HEK293T (cell line): ENCODE data around the gene SCAMP4.

Experiments used
- CTCF ChIA-PET: fragments of 350-600 bp; formaldehyde crosslinking; extraction: SDS; loops from one replicate; lab custom pipeline; 2021; ENCODE audit warnings: antibody characterized with exemption, inconsistent platforms; lab: Yijun Ruan, JAX
- POLR2A ChIA-PET: fragments of 350-600 bp; formaldehyde crosslinking; extraction: SDS; loops from one replicate; lab custom pipeline; 2020; ENCODE audit warnings: antibody characterized with exemption, inconsistent platforms; lab: Yijun Ruan, JAX
- DNase-seq: peaks from one replicate; pipeline ENCODE4 v3.0.0; 2012; ENCODE audit warnings: mixed read lengths; ENCODE audit errors: extremely low spot score
- ARNT ChIP-seq: fragments of 450-650 bp; IDR thresholded peaks from 2 replicates; pipeline ENCODE4 v1.6.1; 2017; ENCODE audit warnings: mild to moderate bottlenecking
- BHLHE40 ChIP-seq: fragments of 450-650 bp; IDR thresholded peaks from 2 replicates; pipeline ENCODE4 v1.6.1; 2016; ENCODE audit warnings: mild to moderate bottlenecking, moderate library complexity, borderline replicate concordance
- CTBP1 ChIP-seq: fragments of 450-650 bp; IDR thresholded peaks from 2 replicates; pipeline ENCODE4 v1.6.1; 2016; ENCODE audit warnings: borderline replicate concordance
- ELF4 ChIP-seq: fragments of 450-650 bp; IDR thresholded peaks from 2 replicates; pipeline ENCODE4 v1.6.1; 2017; ENCODE audit warnings: antibody characterized with exemption
- FOXA1 ChIP-seq: fragments of 450-650 bp; IDR thresholded peaks from 2 replicates; pipeline ENCODE4 v1.6.1; 2016; ENCODE audit warnings: mild to moderate bottlenecking
- FOXK2 ChIP-seq: fragments of 450-650 bp; IDR thresholded peaks from 2 replicates; pipeline ENCODE4 v1.6.1; 2016; ENCODE audit warnings: mild to moderate bottlenecking
- FOXM1 ChIP-seq: fragments of 450-650 bp; IDR thresholded peaks from 2 replicates; pipeline ENCODE4 v1.6.1; 2017; ENCODE audit warnings: mild to moderate bottlenecking, borderline replicate concordance
- HDGF ChIP-seq: fragments of 450-650 bp; IDR thresholded peaks from 2 replicates; pipeline ENCODE4 v1.6.1; 2017; ENCODE audit warnings: antibody characterized with exemption, borderline replicate concordance
- L3MBTL2 ChIP-seq: fragments of 450-650 bp; conservative IDR thresholded peaks from 2 replicates; pipeline ENCODE4 v1.6.1; 2016; ENCODE audit warnings: mild to moderate bottlenecking
- LEF1 ChIP-seq: fragments of 450-650 bp; IDR thresholded peaks from 2 replicates; pipeline ENCODE4 v1.6.1; 2017; ENCODE audit warnings: mild to moderate bottlenecking, borderline replicate concordance
- NFRKB ChIP-seq: fragments of 450-650 bp; IDR thresholded peaks from 2 replicates; pipeline ENCODE4 v1.6.1; 2016; ENCODE audit warnings: mild to moderate bottlenecking, moderate library complexity
- PKNOX1 ChIP-seq: fragments of 450-650 bp; IDR thresholded peaks from 2 replicates; pipeline ENCODE4 v1.6.1; 2016
- SP1 ChIP-seq: fragments of 450-650 bp; IDR thresholded peaks from 2 replicates; pipeline ENCODE4 v1.6.1; 2017
- SUZ12 ChIP-seq: fragments of 450-650 bp; IDR thresholded peaks from 2 replicates; pipeline ENCODE4 v1.6.1; 2016; ENCODE audit warnings: mild to moderate bottlenecking
- TARDBP ChIP-seq: fragments of 450-650 bp; IDR thresholded peaks from 2 replicates; pipeline ENCODE4 v1.6.1; 2016
- ZNF384 ChIP-seq: fragments of 450-650 bp; IDR thresholded peaks from 2 replicates; pipeline ENCODE4 v1.6.1; 2016

SCAMP4 gene

DNA sequence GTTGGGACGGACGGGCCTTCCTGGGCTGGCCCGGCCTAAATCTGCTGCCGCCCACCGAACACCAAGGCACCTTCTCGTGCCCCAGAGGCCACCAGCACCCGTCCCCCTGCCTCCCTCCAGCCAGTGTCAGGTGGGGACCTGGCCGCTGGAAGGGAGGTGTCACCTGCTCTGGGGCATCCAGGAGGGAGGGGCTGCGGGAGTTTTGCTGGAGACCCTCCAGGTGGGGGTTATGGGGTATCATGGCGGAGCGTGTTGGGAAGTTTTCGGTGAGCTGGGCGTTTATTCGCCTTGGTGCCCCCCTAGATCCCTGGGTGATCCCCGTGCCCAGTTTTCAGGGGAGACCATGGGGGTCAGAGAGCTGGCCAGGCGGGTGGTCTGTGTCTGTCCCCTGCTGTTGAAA is 45.4 kb downstream of the SCAMP4 start:
- DNase-seq: no peak
- POLR2A ChIA-PET: no interaction called here
- CTCF ChIA-PET: no interaction called here
- TF ChIP-seq LEF1 (no peak), L3MBTL2 (no peak), FOXM1 (no peak), PKNOX1 (no peak), BHLHE40 (no peak), TARDBP (no peak), FOXA1 (no peak), SUZ12 (no peak), FOXK2 (no peak), ELF4 (no peak), NFRKB (no peak), SP1 (no peak), HDGF (no peak), CTBP1 (no peak), ARNT (no peak), ZNF384 (no peak)

DNA sequence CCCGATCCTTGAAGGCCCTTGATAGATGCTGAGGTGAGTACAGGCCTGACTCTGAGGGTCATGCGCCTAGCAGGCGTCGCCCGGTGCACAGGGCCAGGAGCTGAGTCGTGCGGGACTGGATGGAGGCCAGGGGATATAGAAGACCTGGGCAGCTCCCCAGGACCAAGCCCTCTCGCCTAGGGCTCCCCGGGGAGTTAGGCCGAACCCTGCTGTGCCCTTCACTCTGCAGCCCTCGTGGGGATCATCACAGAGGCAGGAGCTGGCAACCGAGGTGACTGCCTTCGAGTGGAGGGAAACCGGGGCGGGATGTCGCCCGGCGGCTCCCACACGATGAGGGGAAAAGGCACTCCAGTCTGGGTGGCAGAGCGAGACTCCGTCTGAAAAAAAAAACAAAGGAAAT is 47.4 kb downstream of the SCAMP4 start:
- DNase-seq: no peak
- CTCF ChIA-PET: no interaction called here

DNA sequence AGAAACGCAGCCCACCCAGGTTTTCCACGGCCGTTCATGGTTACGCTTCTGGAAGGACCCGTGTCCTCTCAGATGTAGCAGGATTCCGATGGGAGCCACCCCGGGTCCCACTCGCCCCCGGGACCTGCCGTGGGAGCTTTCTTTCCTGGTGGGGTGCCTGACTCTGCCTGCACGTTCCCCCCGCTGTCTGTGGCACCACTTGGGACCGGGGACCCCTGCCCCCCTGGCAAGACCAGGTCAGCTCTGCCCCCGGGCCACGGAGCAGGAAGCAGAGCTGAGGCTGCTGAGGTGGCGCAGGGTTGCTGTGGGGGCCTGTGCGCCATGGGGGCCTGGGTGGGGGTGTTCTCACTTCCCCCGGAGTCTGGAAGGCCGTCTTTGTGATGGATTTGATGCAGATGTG is 47.8 kb downstream of the SCAMP4 start:
- no peak for DNase-seq
- CTCF ChIA-PET: no interaction called here

More for the DNA sequence above, 47.4 kb downstream of the SCAMP4 start:
- POLR2A ChIA-PET: no interaction called here
- no peak for TF ChIP-seq HDGF
- no peak for TF ChIP-seq FOXA1
- TF ChIP-seq CTBP1: no peak
- no peak for TF ChIP-seq SUZ12
- no peak for TF ChIP-seq ARNT
- no peak for TF ChIP-seq NFRKB
- TF ChIP-seq SP1: no peak
- TF ChIP-seq FOXK2: no peak
- TF ChIP-seq L3MBTL2: no peak
- TF ChIP-seq ELF4: no peak
- TF ChIP-seq BHLHE40: no peak
- no peak for TF ChIP-seq TARDBP
- TF ChIP-seq FOXM1: no peak

DNA sequence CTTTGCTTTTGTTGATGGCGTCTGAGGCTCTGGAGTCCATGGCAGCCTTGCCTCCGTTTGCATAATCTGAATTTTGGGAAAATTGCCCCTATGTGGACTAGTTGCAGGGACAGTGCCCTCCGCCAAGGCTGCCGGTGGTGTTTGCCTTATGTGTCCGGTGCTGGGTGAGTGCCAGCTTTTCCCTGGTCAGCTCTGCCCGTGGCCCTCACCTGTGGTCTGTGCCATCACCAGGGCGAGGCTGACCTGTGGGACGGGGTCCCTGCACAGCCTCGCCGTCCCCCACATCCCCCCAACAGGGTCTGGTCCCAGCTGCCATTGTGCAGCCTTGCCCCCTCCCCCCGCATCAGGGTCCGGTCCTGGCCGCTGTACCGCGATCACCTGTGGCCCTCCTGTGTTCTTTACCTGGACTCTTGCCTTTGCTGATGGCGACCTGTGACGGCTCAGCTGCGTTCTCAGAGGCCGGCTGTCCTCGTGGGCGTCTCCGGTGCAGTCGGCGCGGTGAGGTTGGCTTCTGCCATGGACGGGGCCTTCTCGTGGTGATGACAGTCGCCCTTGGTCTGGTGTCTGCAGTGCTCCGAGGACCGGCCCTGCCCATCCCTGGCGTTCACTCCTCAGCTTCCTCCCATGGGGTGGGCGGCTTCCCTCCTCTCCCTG is 48.4 kb downstream of the SCAMP4 start:
- POLR2A ChIA-PET: no interaction called here
- DNase-seq: no peak
- CTCF ChIA-PET: no interaction called here
- TF ChIP-seq FOXK2 (no peak), FOXA1 (no peak), SUZ12 (no peak), NFRKB (no peak), L3MBTL2 (no peak), ARNT (no peak), SP1 (no peak), ELF4 (no peak), HDGF (no peak), FOXM1 (no peak), ZNF384 (no peak), BHLHE40 (no peak), TARDBP (no peak), CTBP1 (no peak), LEF1 (no peak), PKNOX1 (no peak)

More for the DNA sequence above, 47.8 kb downstream of the SCAMP4 start:
- no peak for TF ChIP-seq FOXA1
- TF ChIP-seq ELF4: no peak
- TF ChIP-seq SUZ12: no peak
- TF ChIP-seq FOXM1: no peak
- TF ChIP-seq L3MBTL2: no peak
- no peak for TF ChIP-seq ARNT
- TF ChIP-seq NFRKB: no peak
- TF ChIP-seq HDGF: no peak
- TF ChIP-seq LEF1: no peak
- TF ChIP-seq ZNF384: no peak
- no peak for TF ChIP-seq FOXK2
- TF ChIP-seq BHLHE40: no peak
- no peak for TF ChIP-seq CTBP1
- no peak for TF ChIP-seq PKNOX1
- TF ChIP-seq TARDBP: no peak
- POLR2A ChIA-PET: no interaction called here

DNA sequence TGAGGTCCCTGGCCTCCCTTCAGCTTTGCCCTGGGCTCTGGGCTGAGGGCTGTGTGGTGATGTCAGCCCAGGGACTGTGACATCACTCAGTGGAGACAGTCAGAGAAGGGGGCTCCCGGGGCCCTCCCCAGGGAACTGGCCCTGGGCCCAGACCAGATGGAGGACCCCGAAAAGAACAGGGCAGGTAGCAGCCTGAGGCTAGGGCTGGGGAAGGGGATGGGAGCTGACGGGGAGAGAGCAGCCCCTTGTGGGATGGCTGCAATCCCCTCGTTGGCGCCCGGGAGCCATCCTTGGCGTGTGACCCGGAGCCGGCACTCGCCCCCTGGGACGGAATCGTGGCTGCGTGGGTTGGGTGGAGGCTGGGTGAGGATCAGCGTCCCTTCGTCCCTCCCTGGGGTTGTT is 49.3 kb downstream of the SCAMP4 start:
- ChIA-PET POLR2A (no interaction called here), CTCF (no interaction called here)
- TF ChIP-seq PKNOX1 (no peak), SP1 (no peak), ZNF384 (no peak), NFRKB (no peak), L3MBTL2 (no peak), FOXK2 (no peak), HDGF (no peak), CTBP1 (no peak), BHLHE40 (no peak), TARDBP (no peak)
- no peak for DNase-seq
